CD4-positive, alpha-beta T cell (primary cell): ENCODE measurements around the gene MTHFD2. TPM values are rescaled to one million over a fixed set of nuclear protein-coding genes. Genes with fewer than 3 reads are reported as not detected.

Experiments
- ATAC-seq: fragments of 200-7000 bp; cut with Tn5 transposase; one replicate; pipeline ENCODE4 v1.10.0; 2022; ENCODE audit warnings: mild to moderate bottlenecking; ENCODE audit not compliant: poor library complexity
- CTCF ChIA-PET: fragments of 350-600 bp; sonication (Branson Sonifier 250); formaldehyde crosslinking; loops from one replicate; lab custom pipeline; 2021; ENCODE audit warnings: antibody characterized with exemption, inconsistent platforms; lab: Charles Lee
- POLR2A ChIA-PET: fragments of 350-600 bp; sonication (Branson Sonifier 250); formaldehyde crosslinking; loops from one replicate; lab custom pipeline; 2021; ENCODE audit warnings: antibody characterized with exemption, inconsistent platforms; lab: Charles Lee
- DNase-seq, 14 experiments: peaks; one replicate each; pipeline ENCODE4 v3.0.0-alpha.2; 2013 to 2020; ENCODE audit warnings: mixed read lengths in 2 of 14
- H3K27ac ChIP-seq, 2 donors: one replicate each; pipeline versions ENCODE4 v1.5.1 to v1.7.0; 2013; ENCODE audit warnings: low read length in 2 of 2, low read depth in 1 of 2, mild to moderate bottlenecking in 1 of 2
- H3K27me3 ChIP-seq, 2 experiments: 1 replicate in 1 of 2; 2 replicates in 1 of 2; pipeline versions ENCODE4 v1.6.1 to v1.7.0; 2013; ENCODE audit warnings: low read length in 2 of 2, control low read depth in 1 of 2, mild to moderate bottlenecking in 1 of 2, moderate library complexity in 1 of 2; ENCODE audit not compliant: insufficient read depth in 2 of 2, control insufficient read depth in 1 of 2
- H3K36me3 ChIP-seq: one replicate; pipeline ENCODE4 v1.6.1; 2013; ENCODE audit warnings: low read length, control low read depth; ENCODE audit not compliant: insufficient read depth
- H3K4me1 ChIP-seq: one replicate; pipeline ENCODE4 v1.6.1; 2013; ENCODE audit warnings: low read length, control low read depth; ENCODE audit not compliant: insufficient read depth
- H3K4me3 ChIP-seq: one replicate; pipeline ENCODE4 v1.5.1; 2013; ENCODE audit warnings: mild to moderate bottlenecking, low read length, moderate library complexity
- H3K9me3 ChIP-seq, 2 experiments: 1 replicate in 1 of 2; 2 replicates in 1 of 2; pipeline versions ENCODE4 v1.6.1 to v1.7.0; 2013; ENCODE audit warnings: low read length in 2 of 2, mild to moderate bottlenecking in 2 of 2, control low read depth in 1 of 2, moderate library complexity in 1 of 2; ENCODE audit not compliant: control insufficient read depth in 1 of 2, insufficient read depth in 1 of 2
- H3K27ac Mint-ChIP-seq: one replicate; pipeline ENCODE4 v1.8.0; 2020; ENCODE audit warnings: mixed read lengths
- H3K27me3 Mint-ChIP-seq: one replicate; pipeline ENCODE4 v1.8.0; 2021; ENCODE audit warnings: mixed read lengths
- H3K36me3 Mint-ChIP-seq: one replicate; pipeline ENCODE4 v1.8.0; 2021; ENCODE audit warnings: low read depth, mixed read lengths
- H3K4me1 Mint-ChIP-seq: one replicate; pipeline ENCODE4 v1.8.0; 2021; ENCODE audit warnings: low read depth, mixed read lengths
- H3K4me3 Mint-ChIP-seq: one replicate; pipeline ENCODE4 v1.8.0; 2020; ENCODE audit warnings: mild to moderate bottlenecking, mixed read lengths
- H3K9me3 Mint-ChIP-seq: one replicate; pipeline ENCODE4 v1.8.0; 2020; ENCODE audit warnings: mixed read lengths
- CTCF ChIP-seq: fragments of 200-600 bp; IDR thresholded peaks from one replicate; pipeline ENCODE4 v1.8.0; 2022; ENCODE audit warnings: antibody characterized with exemption, mild to moderate bottlenecking
- intact Hi-C, 2 experiments: fragments of 100-400 bp; cut with DNase I in 1 of 2; cut with micrococcal nuclease in 1 of 2; formaldehyde crosslinking; loops; one replicate each; pipeline versions ENCODE4 v1.15.1 to v1.9.0; 2023 to 2025; cut with DNase I, micrococcal nuclease
- total RNA-seq, 174 experiments: library from RNA in 2 of 174; stranded (reverse) in 2 of 174; gene quantifications; one replicate each; pipeline ENCODE4 v1.2.3 and lab custom pipeline; 2021 to 2026

MTHFD2 gene
- total RNA-seq, 2 experiments from 2014 or later: 18.6 to 21.6 TPM

DNA sequence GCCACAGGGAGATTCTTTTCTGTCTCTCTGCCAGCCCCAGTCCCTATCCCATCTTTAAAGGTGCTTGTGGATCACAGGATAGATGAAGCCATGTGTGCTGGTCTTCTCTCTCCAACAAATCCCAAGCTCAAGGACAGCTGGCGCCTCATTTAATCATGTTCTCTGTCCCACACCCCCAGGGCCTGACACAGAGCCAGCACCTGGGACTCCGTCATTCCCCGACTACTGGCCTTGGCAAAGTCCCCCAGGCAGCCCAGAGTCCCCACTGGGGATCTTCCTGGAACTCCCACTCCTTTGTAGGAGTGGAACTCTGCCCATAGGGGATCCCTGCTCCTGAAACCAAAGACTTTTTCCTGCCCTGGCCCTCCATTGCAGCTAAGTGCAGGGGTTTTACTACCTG, 60.8 kb downstream of the MTHFD2 start:
- no peak overlapping the region for H3K4me3 Mint-ChIP-seq
- no peaks in the 10 kb centered on the region for H3K27me3 Mint-ChIP-seq
- H3K9me3 ChIP-seq: no peaks in the 10 kb centered on the region
- H3K27me3 ChIP-seq: no peaks in the 10 kb centered on the region
- POLR2A ChIA-PET: no interaction called here
- peaks cover 6% of the 10 kb centered on the region for H3K36me3 ChIP-seq
- no peaks in the 10 kb centered on the region for H3K4me1 ChIP-seq
- intact Hi-C loops: loop anchor here in 1 of 2 experiments (10.0 kb wide), 1 partner anchor 434 kb away; the partner anchor contains the start of gene STAMBP
- no peaks in the 10 kb centered on the region for H3K9me3 Mint-ChIP-seq
- H3K27ac Mint-ChIP-seq: no peak overlapping the region
- TF ChIP-seq CTCF: no peak
- CTCF ChIA-PET: no interaction called here
- H3K36me3 Mint-ChIP-seq: peaks cover 27% of the 10 kb centered on the region
- no peak for ATAC-seq
- H3K27ac ChIP-seq: no peak overlapping the region
- no peaks in the 10 kb centered on the region for H3K4me1 Mint-ChIP-seq
- DNase-seq: no peak
- no peak overlapping the region for H3K4me3 ChIP-seq

- no peaks in the 10 kb centered on the region for H3K4me1 Mint-ChIP-seq
- no peak overlapping the region for H3K4me3 Mint-ChIP-seq
- no peak for TF ChIP-seq CTCF
- ATAC-seq: no peak
- no peaks in the 10 kb centered on the region for H3K27me3 Mint-ChIP-seq
- CTCF ChIA-PET: no interaction called here
- no peaks in the 10 kb centered on the region for H3K4me1 ChIP-seq
- peaks cover 22% of the 10 kb centered on the region for H3K36me3 Mint-ChIP-seq
- no peaks in the 10 kb centered on the region for H3K9me3 Mint-ChIP-seq
- peaks cover 6% of the 10 kb centered on the region for H3K36me3 ChIP-seq
- H3K9me3 ChIP-seq: no peaks in the 10 kb centered on the region
- intact Hi-C loops: loop anchor here in 1 of 2 experiments (10.0 kb wide), 1 partner anchor 435 kb away; the partner anchor contains the start of gene STAMBP
- DNase-seq: no peak
- POLR2A ChIA-PET: no interaction called here
- H3K27ac Mint-ChIP-seq: no peak overlapping the region
- no peaks in the 10 kb centered on the region for H3K27me3 ChIP-seq
- no peak overlapping the region for H3K4me3 ChIP-seq
- no peak overlapping the region for H3K27ac ChIP-seq
These were observed 61.3 kb downstream of the MTHFD2 start for GRCh38 chr2:74259733-74260132.

DNA sequence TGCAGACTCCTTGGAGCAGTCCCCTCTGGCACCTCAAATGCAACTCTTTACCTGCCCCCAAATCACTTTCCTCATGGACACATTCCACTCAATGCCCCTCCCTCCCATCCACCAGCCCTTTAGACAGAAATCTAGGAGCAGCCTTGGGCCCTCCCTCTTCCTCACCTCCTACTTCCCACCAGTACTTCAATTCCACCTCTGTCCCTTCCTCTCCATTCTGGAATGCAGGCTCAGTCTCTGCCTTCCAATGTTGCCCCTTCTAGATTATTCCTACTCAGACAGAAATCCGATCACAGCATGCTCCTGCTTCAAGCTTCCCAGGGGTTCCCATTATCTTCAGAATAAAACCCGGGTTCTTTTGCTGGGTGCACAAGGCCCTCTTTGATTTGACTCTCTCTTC, 62.1 kb downstream of the MTHFD2 start:
- no peaks in the 10 kb centered on the region for H3K9me3 ChIP-seq
- intact Hi-C loops: no loop called here
- no peak for DNase-seq
- H3K9me3 Mint-ChIP-seq: no peaks in the 10 kb centered on the region
- H3K4me3 ChIP-seq: no peak overlapping the region
- no peak for ATAC-seq
- peaks cover 6% of the 10 kb centered on the region for H3K36me3 ChIP-seq
- H3K27me3 Mint-ChIP-seq: no peaks in the 10 kb centered on the region
- no peaks in the 10 kb centered on the region for H3K27me3 ChIP-seq
- H3K4me3 Mint-ChIP-seq: no peak overlapping the region
- ChIA-PET CTCF (no interaction called here), POLR2A (interaction anchor here (0.7 kb wide), 1 partner anchor 14 kb away, joined by 3 read pairs; no protein-coding TSS in a partner anchor)
- peaks cover under 1% of the 10 kb centered on the region for H3K4me1 Mint-ChIP-seq
- H3K36me3 Mint-ChIP-seq: peaks cover 22% of the 10 kb centered on the region
- H3K27ac ChIP-seq: no peak overlapping the region
- H3K27ac Mint-ChIP-seq: no peak overlapping the region
- no peaks in the 10 kb centered on the region for H3K4me1 ChIP-seq
- TF ChIP-seq CTCF: no peak
